Gastrocnemius medialis (tissue), 4 donors: ENCODE results near the gene THSD7B. TPM values are rescaled to one million over a fixed set of nuclear protein-coding genes. Genes with fewer than 3 reads are reported as not detected.

Experiments
- ATAC-seq, 2 donors: fragments of 150-250 bp; one replicate each; pipeline ENCODE4 v1.9.1; 2016
- DNase-seq, 2 donors: peaks; one replicate each; pipeline ENCODE4 v3.0.0-alpha.2; 2019
- H3K27ac ChIP-seq, 4 donors: fragments of 200-600 bp; sonication (generic); 1 replicate in 1 of 4; 2 replicates in 3 of 4; pipeline ENCODE4 v1.5.1; 2016 to 2018; ENCODE audit warnings: mild to moderate bottlenecking in 2 of 4, moderate library complexity in 1 of 4
- H3K27me3 ChIP-seq, 3 donors: fragments of 200-600 bp; sonication (generic) in 2 of 3; 1 replicate in 1 of 3; 2 replicates in 2 of 3; pipeline versions ENCODE4 v1.5.1 to v1.6.0; 2016 to 2019; ENCODE audit warnings: mild to moderate bottlenecking in 1 of 3, moderate library complexity in 1 of 3
- H3K36me3 ChIP-seq, 2 donors: fragments of 200-600 bp; sonication (generic) in 1 of 2; one replicate each; pipeline ENCODE4 v1.5.1; 2017 to 2018
- H3K4me1 ChIP-seq, 2 donors: fragments of 200-600 bp; sonication (generic) in 1 of 2; one replicate each; pipeline ENCODE4 v1.5.1; 2016 to 2017; ENCODE audit warnings: mild to moderate bottlenecking in 2 of 2
- H3K4me3 ChIP-seq, 4 donors: fragments of 200-600 bp; sonication (generic) in 3 of 4; 1 replicate in 1 of 4; 2 replicates in 3 of 4; pipeline ENCODE4 v1.5.1; 2016 to 2019; ENCODE audit warnings: mild to moderate bottlenecking in 2 of 4
- H3K9me3 ChIP-seq, 3 donors: fragments of 200-600 bp; sonication (generic) in 2 of 3; 1 replicate in 1 of 3; 2 replicates in 2 of 3; pipeline ENCODE4 v1.5.1; 2016 to 2019
- CTCF ChIP-seq, 5 experiments: fragments of 450-650 bp in 3 of 5; fragments of 200-600 bp in 2 of 5; sonication (generic) in 2 of 5; IDR thresholded peaks in 4 of 5; conservative IDR thresholded peaks in 1 of 5; 1 replicate in 4 of 5; 2 replicates in 1 of 5; pipeline ENCODE4 v1.5.1; 2016 to 2019; ENCODE audit warnings: antibody characterized with exemption in 5 of 5, mild to moderate bottlenecking in 3 of 5, moderate library complexity in 3 of 5
- POLR2A ChIP-seq, 2 donors: fragments of 450-650 bp; IDR thresholded peaks; one replicate each; pipeline ENCODE4 v1.6.1; 2017; ENCODE audit warnings: antibody characterized with exemption in 2 of 2, mild to moderate bottlenecking in 2 of 2, moderate library complexity in 2 of 2
- in situ Hi-C, 4 donors: fragments of 200-750 bp; cut with MboI; loops; one replicate each; pipeline versions ENCODE4 v1.15.0 to v1.8.0; 2017; ENCODE audit warnings: low sequenced_read_pairs in 4 of 4
- intact Hi-C: fragments of 100-400 bp; cut with DNase I; formaldehyde crosslinking; loops from one replicate; pipeline ENCODE4 v1.15.1; 2023; ENCODE audit warnings: low total_unique reads
- total RNA-seq, 4 donors: library from RNA; depleted of rRNA; stranded (reverse); fragments of >200 nt; gene quantifications; one replicate each; pipeline versions ENCODE4 v1.1.0 to v1.2.3, GENCODE V29; 2016

Gene THSD7B
- total RNA-seq, 4 donors from 2014 or later: not detected

GRCh38 chr2:137199751-137200150 lies 434.4 kb downstream of the THSD7B start:
- in situ Hi-C loops: no loop called here
- H3K4me1 ChIP-seq: no peaks in the 10 kb centered on the region
- H3K36me3 ChIP-seq: no peaks in the 10 kb centered on the region
- DNase-seq (no peak), ATAC-seq (no peak)
- no peak overlapping the region for H3K27ac ChIP-seq
- no peak overlapping the region for H3K4me3 ChIP-seq
- H3K27me3 ChIP-seq: no peaks in the 10 kb centered on the region
- no peak for TF ChIP-seq CTCF (IDR thresholded peaks at IDR 0.05 in 4 of 5, conservative IDR thresholded peaks at IDR 0.05 in 1 of 5)
- TF ChIP-seq POLR2A (IDR thresholded peaks at IDR 0.05): no peak
- intact Hi-C loops: no loop called here
- H3K9me3 ChIP-seq: no peaks in the 10 kb centered on the region

GRCh38 chr2:137202318-137202717 lies 437.0 kb downstream of the THSD7B start:
- Histone ChIP-seq H3K27me3 (no peaks in the 10 kb centered on the region), H3K4me1 (no peaks in the 10 kb centered on the region), H3K4me3 (no peak overlapping the region), H3K27ac (no peak overlapping the region), H3K9me3 (no peaks in the 10 kb centered on the region), H3K36me3 (no peaks in the 10 kb centered on the region)
- in situ Hi-C loops (no loop called here), intact Hi-C loops (no loop called here)
- TF ChIP-seq CTCF (IDR thresholded peaks at IDR 0.05 in 4 of 5, conservative IDR thresholded peaks at IDR 0.05 in 1 of 5) (no peak), POLR2A (IDR thresholded peaks at IDR 0.05) (no peak)
- ATAC-seq (no peak), DNase-seq (no peak)

- no peak overlapping the region for H3K4me3 ChIP-seq
- intact Hi-C loops (no loop called here), in situ Hi-C loops (no loop called here)
- ATAC-seq (no peak), DNase-seq (no peak)
- no peak for TF ChIP-seq POLR2A (IDR thresholded peaks at IDR 0.05)
- no peak for TF ChIP-seq CTCF (IDR thresholded peaks at IDR 0.05 in 4 of 5, conservative IDR thresholded peaks at IDR 0.05 in 1 of 5)
- no peak overlapping the region for H3K27ac ChIP-seq
- H3K4me1 ChIP-seq: no peaks in the 10 kb centered on the region
- no peaks in the 10 kb centered on the region for H3K27me3 ChIP-seq
- H3K36me3 ChIP-seq: no peaks in the 10 kb centered on the region
- H3K9me3 ChIP-seq: no peaks in the 10 kb centered on the region
Observed at GRCh38 chr2:137205324-137205723, 440.0 kb downstream of the THSD7B start.

GRCh38 chr2:137206069-137206468 lies 440.7 kb downstream of the THSD7B start:
- Histone ChIP-seq H3K27ac (no peak overlapping the region), H3K36me3 (no peaks in the 10 kb centered on the region), H3K9me3 (no peaks in the 10 kb centered on the region), H3K4me3 (no peak overlapping the region), H3K27me3 (no peaks in the 10 kb centered on the region), H3K4me1 (no peaks in the 10 kb centered on the region)
- in situ Hi-C loops (no loop called here), intact Hi-C loops (no loop called here)
- no peak for DNase-seq
- no peak for ATAC-seq
- TF ChIP-seq CTCF (IDR thresholded peaks at IDR 0.05 in 4 of 5, conservative IDR thresholded peaks at IDR 0.05 in 1 of 5) (no peak), POLR2A (IDR thresholded peaks at IDR 0.05) (no peak)

- Histone ChIP-seq H3K36me3 (no peaks in the 10 kb centered on the region), H3K4me1 (no peaks in the 10 kb centered on the region), H3K9me3 (no peaks in the 10 kb centered on the region), H3K4me3 (no peak overlapping the region), H3K27me3 (no peaks in the 10 kb centered on the region), H3K27ac (no peak overlapping the region)
- in situ Hi-C loops (no loop called here), intact Hi-C loops (no loop called here)
- DNase-seq: no peak
- ATAC-seq: no peak
- no peak for TF ChIP-seq CTCF (IDR thresholded peaks at IDR 0.05 in 4 of 5, conservative IDR thresholded peaks at IDR 0.05 in 1 of 5)
Observed at GRCh38 chr2:137207030-137207429, 441.7 kb downstream of the THSD7B start.
